ENCODE results near the gene SPAG8.

DNA sequence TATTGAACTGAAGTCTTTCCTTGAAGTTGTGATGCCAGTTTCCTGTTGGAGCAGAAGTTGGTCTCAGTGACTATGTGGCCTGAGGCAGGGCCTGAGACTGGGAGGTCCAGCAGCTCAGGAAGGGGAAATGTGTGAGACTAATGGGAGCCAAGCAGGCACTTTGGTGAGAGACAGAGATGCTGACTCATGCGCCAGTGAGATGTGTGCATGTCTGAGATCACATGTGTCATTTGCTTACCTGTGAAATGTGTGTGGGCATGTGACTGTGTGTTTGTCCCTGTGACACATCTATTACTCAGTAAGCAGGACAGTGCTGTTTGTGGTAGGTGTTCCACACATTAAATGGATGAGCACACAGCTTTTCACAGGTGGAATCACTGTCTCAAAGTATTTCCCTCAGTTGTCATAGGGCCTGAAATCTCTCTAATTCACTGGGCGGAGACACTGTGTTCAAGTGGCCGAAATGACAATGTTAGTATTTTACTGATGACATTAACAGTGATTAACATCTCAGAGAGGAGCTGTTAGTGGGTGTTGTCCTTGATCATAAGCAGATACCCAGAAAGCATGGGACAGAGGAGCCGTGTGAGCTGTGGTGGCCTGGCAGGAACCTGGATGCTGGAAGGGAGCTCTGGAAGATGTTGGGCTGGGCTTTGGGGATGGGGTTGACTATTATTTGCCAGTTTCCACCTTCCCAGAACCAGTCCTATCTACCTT lies 13.2 kb downstream of the SPAG8 start:
- no peak for TF ChIP-seq SUZ12 (IDR thresholded peaks at IDR 0.05; ENCODE audit: extremely low read depth, insufficient read depth, insufficient read length)
- no peak for TF ChIP-seq YY1 (IDR thresholded peaks at IDR 0.05; ENCODE audit: insufficient read depth, insufficient read length)
- TF ChIP-seq ZNF274 (IDR thresholded peaks at IDR 0.05; ENCODE audit: low read depth, low read length) = no peak

Data from NT2/D1 (cell line).